Erythroblast (primary cell): Measurements from ENCODE around the gene ZNF503.

Experiments
- GATA1 ChIP-seq: IDR thresholded peaks from 2 replicates; pipeline ENCODE4 v1.6.1; 2011; ENCODE audit warnings: low read depth, mild to moderate bottlenecking, control low read depth, low read length, moderate library complexity
- POLR2A ChIP-seq: IDR thresholded peaks from 2 replicates; pipeline ENCODE4 v1.6.1; 2011; ENCODE audit warnings: mild to moderate bottlenecking, low read length

DNA sequence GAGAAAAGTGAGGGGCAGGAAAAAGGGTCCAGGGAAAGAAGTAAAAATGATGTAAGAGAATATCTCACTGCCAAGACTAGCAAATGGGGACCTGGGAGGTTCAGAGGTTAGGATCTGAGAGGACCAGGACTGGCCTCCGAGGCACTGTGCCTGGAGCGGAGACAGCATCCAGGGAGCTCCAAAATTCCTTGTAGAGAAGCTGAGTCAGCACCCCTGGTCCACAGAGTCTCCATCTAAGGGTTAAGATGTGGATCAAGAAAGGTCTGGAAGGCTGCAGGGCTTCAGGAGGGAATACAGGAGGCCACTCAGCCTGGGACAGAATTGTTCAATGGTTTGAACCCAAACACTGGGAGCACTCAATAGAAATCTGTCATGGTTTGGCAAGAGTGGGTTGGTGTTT lies 30.6 kb downstream of the ZNF503 start:
- TF ChIP-seq POLR2A (no peak), GATA1 (no peak)
